ENCODE data around the gene CNIH1. TPM values are rescaled to one million over a fixed set of nuclear protein-coding genes. Genes with fewer than 3 reads are reported as not detected.

Gene CNIH1
- total RNA-seq, 4 donors from 2014 or later, result 109 to 161 (median 136) TPM

GRCh38 chr14:54383835-54384234 lies 57.3 kb downstream of the CNIH1 start:
- TF ChIP-seq CTCF (IDR thresholded peaks at IDR 0.05; ENCODE audit: low read depth), result no peak

GRCh38 chr14:54381821-54382220 lies 59.4 kb downstream of the CNIH1 start:
- no peak for TF ChIP-seq CTCF (IDR thresholded peaks at IDR 0.05; ENCODE audit: low read depth)

DNA sequence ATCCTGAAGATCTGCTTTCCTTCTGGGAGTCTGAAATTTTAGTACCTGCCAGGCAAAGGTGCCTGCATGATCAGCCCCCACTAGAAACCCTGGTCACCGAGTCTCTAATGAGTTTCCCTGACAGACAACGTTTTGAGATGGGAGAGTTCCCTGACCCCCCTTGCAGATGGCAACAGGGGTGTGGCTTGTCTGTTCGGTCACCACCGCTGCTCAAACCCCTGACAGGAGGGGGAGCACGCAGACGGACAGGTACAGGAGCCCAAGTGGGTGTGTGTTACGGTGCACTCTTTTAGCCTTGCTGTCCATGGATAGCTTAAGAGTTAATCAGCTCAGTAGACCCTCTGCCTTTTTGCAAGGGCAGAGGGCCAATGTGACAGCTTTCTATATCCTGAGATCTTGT lies 63.7 kb downstream of the CNIH1 start:
- no peak for TF ChIP-seq CTCF (IDR thresholded peaks at IDR 0.05; ENCODE audit: low read depth)

GRCh38 chr14:54374117-54374884 lies 66.9 kb downstream of the CNIH1 start:
- TF ChIP-seq CTCF (IDR thresholded peaks at IDR 0.05; ENCODE audit: low read depth), result no peak

Other genes starting within 250 kb of the CNIH1 start
- gene CDKN3, start 44.4 kb downstream of the CNIH1 start, total RNA-seq, result 1 to 10 TPM in 2 of 4 donors, not detected in 2; 2.6 to 4.4 TPM
- gene GMFB, start 47.6 kb upstream of the CNIH1 start, total RNA-seq, result 100 to 1,000 TPM in 1 of 4 donors, 10 to 100 TPM in 3; 35.8 to 100 (median 85.5) TPM
- 10 to 100 TPM; 11.7 to 27.4 (median 19.6) TPM for gene CGRRF1, start 68.5 kb upstream of the CNIH1 start, total RNA-seq
- gene SAMD4A, start 125.8 kb upstream of the CNIH1 start, total RNA-seq, result 10 to 100 TPM; 30.0 to 65.9 (median 39.7) TPM

Measured in subcutaneous adipose tissue (tissue), 4 donors.